Measurements from ENCODE around the gene ERVW-1.

Gene ERVW-1

DNA sequence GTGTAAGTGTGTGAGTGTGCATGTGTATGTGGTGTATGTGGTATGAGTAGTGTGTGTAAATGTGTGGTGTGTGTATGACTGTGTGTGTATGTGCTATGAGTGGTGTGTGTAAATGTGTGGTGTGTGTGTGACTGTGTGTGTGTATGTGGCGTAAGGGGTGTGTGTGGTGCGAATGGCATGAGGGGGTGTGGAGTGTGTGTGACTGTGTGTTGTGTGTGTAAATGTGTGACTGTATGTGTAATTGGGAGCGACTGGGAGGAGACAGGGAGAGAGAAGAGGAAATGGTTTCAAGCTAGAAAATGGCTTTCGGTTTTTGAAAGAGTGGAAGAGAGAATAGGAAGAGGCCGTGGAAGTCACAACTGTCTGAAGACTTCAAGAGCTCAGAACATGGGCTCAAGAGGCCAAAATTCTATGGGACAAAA lies 54.0 kb downstream of the ERVW-1 start:
- DNase-seq (ENCODE audit: low read depth), result no peak

DNA sequence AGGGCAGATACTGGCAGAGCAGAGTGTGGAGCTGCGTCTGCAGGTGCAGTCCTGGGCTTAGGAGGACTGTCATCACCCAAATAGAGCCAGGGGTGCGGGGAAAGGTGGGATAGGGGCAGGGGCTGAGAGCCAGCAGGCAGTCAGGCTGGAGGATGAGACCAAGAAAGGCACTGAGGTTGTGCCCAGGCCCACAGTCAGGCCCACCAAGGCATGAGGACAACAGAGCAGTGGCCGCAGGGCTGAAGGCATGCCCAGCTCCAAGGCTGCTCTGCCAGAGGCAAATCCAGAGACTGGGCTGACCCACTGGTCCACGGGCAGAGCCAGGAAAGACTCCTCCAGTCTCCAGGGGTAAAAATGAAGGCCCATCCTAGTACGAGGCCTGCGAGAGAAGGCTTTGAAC lies 54.8 kb downstream of the ERVW-1 start:
- no peak for DNase-seq (ENCODE audit: low read depth)

DNA sequence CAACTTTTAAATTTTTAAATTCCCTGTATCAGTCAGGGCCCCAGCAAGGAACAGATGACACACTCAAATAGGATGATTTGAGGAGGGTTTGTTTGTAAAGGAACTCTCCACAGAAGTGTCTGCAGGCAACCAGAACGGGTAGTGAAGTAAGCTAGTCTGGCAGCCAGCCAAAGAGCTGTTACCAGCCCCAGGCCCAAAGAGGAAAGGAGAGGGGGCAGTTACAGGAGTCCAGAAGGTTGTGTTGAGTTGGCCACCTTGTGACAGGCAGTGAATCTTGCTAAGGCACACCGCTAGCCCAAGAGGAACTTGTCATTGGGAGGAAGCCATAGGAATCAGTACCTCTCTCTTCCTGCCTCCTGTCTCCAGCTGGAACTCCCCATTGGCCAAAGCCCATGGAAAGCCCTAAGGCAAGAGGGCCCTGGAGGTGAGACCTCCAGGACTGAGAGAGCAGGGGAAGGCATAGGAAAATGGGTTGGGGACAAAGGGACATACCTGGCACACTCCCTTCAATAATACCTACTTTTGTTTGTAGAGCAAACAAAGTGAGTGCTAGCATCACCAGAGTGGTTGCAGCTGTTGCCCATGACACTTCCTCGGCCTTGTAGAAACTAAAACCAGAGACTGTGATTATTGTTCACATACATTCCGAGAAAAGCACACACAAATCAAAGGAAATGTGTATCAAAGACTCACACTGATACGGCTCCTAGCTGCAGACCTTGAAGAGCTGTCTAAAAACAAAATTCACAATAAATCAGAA lies 55.9 kb downstream of the ERVW-1 start:
- DNase-seq (ENCODE audit: low read depth), result no peak

Measured in iris pigment epithelial cell (primary cell).